SK-N-MC (cell line): ENCODE results near the gene SCAANT1.

Experiments
- EZH2 ChIP-seq: fragments of 200-600 bp; sonication (generic); IDR thresholded peaks from one replicate; pipeline ENCODE4 v1.6.1; 2017; ENCODE audit warnings: antibody characterized with exemption
- POLR2AphosphoS5 ChIP-seq: IDR thresholded peaks from 2 replicates; pipeline ENCODE4 v1.6.1; 2012; ENCODE audit warnings: mild to moderate bottlenecking, low read depth, low read length, borderline replicate concordance

DNA sequence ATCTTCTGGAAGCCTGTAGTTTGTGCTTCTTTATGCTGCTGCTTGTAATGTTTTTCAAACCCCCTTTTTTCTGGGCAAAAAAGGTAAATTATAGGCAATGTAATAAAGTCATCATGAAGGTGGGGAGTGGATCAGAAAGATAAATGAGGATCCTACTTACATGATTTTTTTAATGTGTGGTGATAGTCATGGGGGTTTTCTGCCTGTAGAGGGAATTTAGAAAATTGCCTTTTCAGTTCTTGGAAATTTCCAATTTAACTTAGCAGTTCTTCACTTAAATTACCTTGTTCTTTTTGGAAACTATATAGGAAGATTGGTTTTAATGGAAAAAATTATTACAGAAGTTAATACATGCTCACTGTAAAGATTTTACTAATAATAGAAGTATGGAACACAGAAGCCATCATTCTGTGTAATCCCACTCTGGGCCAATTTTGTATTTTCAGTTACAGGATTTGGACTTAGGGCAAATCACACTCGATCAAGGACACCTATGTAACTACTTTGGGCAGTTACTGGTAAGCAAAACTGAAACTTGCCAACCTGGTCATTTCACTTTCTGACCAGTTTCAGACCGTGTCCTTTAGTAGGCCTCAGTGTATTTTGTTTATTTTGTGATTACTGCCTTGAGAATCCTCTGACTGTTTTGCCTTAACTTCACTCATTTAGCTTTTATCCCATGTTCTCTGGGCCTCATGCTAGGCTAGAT, 10.5 kb upstream of the SCAANT1 start:
- TF ChIP-seq POLR2AphosphoS5 (no peak), EZH2 (no peak)
